GM19099 (cell line): ENCODE results near the gene SPSB4.

Source experiments
- POLR2A ChIP-seq: IDR thresholded peaks from 3 replicates; pipeline ENCODE4 v1.6.1; 2011; ENCODE audit warnings: low read depth; ENCODE audit not compliant: insufficient read length; ENCODE audit errors: extremely low read depth

The SPSB4 gene

GRCh38 chr3:141112686-141113297 is 61.6 kb downstream of the SPSB4 start:
- no peak for TF ChIP-seq POLR2A

DNA sequence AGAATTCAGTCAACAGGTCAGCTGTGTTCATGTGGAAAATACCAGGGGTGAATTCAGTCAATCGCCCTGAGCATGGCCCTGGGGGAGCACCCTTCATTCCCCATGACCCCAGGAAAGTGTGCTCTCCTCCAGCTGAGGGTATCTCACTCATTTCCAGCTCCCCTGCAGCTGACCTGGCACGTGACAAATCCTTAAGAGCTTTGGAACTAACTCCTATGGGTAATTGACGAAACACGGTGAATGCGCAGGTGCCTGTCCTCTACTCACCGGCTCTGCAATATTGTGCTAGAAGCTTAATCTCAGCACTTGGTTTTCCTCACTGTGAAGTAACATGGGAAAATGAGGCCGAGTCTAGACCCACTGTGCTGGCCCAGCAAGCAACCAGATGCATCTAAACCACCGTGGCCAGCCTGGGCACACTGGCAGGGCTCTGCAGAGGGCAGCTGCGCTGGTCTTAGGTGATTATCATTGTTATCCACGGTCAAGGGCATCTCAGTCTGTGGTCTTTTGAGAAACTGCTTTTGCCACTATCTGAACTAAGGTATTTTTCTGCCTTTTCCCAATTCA is 63.1 kb downstream of the SPSB4 start:
- TF ChIP-seq POLR2A, result no peak

- no peak for TF ChIP-seq POLR2A
These were observed 63.8 kb downstream of the SPSB4 start for GRCh38 chr3:141114816-141115460.

DNA sequence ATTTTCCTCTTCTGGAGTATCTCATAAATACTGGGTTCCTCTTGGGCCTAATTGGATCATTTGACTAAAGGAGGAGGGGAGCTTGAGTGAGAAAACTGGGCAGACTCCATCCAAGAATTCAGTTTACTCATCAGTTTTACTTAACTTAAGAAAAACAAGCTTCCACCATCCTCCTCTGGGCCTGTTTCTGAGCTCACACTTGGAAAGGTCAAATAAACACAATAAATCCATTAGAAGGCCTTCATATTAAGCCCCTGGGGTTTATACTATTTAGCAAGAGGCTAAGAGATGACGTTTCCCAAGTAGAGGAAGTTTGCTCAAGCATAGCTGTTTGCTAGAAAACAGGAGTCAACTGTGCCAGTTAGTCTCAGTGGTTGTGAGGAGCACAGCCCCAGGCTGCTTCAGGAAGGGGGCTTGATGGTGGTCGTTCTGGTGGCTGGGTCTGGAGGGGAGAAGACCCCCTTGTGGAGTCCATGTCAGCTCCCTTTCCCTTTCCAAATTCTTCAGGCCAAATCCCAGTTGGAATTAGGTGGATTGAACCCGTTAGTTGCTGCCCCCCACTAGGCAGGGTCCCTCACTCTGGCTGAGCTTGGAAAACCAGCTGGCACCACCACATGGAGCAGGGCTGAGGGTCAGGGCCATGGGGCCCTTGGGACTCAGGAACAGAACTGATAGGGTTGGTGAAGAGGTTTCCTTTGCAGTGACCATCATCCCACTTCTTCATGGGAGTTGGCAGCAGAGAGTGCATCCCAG is 64.8 kb downstream of the SPSB4 start:
- TF ChIP-seq POLR2A, result no peak

DNA sequence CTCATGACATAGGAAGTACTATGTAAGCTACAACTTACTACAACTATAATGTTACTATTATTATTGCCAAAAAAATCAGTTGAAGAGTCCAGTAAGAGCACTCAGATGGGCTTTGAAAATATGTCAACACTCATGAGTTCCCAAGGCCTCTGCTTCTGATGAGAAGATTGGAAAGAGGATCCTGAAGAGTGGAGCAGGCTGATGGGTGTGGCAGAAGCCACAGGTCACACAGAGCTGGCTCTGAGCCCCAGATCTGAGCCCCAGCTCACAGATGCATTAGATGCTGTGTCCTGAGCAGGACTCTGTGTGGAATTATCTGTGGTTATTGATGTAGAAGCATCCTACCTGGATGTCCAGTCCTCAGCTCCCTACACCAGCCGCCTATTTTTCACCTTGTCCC is 65.6 kb downstream of the SPSB4 start:
- no peak for TF ChIP-seq POLR2A

DNA sequence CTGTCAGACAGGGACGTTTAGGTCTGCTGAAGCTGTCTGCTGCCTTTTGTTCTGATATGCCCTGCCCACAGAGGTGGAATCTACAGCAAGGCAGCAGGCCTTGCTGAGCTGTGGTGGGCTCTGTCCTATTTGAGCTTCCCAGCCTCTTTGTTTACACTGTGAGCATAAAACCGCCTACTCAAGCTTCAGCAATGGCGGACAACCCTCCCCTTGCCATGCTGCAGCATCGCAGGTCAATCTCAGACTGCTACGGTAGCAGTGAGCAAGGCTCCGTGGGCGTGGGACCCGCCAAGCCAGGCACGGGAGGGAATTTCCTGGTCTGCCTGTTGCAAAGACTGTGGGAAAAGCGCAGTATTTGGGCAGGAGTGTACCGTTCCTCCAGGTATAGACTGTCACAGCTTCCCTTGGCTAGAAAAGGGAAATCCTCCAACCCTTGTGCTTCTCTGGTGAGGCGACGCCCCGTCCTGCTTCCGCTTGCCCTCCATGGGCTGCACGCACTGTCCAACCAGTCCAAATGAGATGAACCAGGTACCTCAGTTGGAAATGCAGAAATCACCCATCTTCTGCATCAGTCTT is 71.4 kb downstream of the SPSB4 start:
- no peak for TF ChIP-seq POLR2A

- no peak for TF ChIP-seq POLR2A
These were observed 72.7 kb downstream of the SPSB4 start for GRCh38 chr3:141123677-141124410.

GRCh38 chr3:141124715-141125114 is 73.6 kb downstream of the SPSB4 start:
- TF ChIP-seq POLR2A, result no peak

GRCh38 chr3:141125351-141125750 is 74.2 kb downstream of the SPSB4 start:
- TF ChIP-seq POLR2A, result no peak

DNA sequence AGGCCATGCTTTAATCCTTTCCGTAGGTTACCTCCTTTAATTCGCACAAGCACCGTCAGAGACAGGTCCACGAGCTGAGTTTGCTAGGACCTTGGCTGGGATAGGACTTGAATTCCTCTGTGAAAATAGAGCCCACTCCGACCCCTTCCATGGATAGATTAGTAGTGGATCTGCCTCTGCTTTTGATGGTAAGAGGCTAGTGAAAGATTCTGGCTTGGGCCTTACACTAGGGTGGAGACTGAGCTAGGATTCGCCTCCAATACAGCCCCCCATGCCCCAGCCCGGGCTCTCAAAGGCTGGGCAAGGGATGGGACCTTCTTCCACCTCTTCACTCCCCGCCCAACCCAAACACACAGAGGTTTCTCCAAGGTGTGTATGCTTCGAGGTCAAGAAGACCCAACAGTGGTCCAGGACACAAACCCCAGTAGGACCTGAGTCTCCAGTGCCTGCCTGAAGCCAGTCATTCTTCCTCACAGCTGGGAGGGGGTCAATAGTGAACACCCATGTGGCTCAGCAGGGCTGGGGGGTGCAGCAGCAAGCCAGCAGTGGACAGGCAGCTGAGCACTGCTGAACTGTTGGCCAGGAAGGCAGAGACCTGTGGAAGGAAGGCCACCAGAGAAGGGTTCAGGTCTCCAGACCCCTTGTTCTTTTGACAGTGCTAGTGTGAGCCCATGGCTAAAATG is 75.7 kb downstream of the SPSB4 start:
- no peak for TF ChIP-seq POLR2A

DNA sequence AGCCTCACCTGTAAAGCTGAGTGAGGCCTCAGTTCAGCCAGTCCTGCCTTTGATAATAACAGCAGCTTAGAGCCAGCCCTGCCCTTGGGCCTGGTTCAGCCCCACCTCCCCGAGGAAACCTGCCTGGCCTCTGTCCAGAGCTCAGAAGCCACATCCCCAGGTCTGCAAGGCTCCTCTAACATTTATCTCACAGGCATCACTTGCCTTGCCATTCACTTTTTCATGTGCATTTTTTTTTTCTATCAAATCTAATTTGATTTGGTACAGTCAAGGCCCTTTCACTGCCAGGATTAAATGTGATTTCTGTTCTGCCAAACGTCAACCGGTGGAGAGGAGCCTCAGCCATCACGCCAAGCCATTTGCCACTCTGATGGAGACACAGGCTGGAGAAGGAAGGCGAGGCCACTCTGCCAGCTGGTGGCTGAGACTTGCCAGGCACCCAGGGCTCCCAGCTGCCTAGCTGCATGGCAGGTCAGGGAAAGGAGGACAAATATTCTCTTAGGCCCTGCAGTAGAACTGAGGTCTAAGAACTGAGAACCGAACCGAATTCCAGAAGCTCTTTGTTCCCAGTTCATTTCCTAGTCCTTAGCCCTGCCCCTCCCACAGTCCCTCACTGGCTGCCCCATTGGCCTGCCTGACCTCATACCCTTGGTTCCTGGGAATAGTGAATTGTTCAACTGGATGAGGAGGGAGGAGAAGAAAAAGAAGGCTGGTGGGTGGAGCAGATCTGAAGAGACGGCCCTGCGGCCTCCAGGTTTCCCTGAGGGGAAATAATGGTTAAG is 76.4 kb downstream of the SPSB4 start:
- no peak for TF ChIP-seq POLR2A

DNA sequence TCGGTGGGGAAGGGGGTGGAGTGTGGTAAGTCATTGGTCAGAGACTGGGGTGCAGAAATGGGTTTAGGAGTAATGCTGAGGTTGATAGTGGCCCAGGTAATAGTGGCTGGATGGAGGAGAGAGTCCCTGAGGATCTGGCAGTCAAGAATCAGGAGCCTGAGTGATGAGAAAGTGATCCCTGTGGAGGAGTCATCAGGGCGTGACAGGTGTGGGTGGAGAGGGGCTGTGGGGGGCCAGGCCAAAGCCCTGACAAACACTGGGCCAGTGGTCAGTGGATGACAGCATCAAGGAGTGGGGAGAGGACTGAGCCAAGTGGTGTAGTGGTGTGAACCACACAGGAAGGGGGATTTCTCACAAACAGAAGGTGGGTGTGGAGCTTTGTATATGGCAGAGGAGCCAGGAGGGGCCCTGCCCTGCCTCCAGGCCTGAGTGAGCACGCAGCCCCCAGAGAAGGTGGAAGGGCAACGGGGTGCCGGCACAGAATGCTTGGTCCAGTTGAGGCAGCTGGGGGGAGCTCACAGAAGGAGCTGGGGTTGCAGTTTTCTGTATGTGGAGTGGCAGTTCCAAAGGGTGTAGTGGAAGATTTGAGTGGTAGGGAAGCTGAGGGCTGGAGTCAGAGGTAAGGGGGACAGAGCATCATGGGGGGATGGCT is 77.1 kb downstream of the SPSB4 start:
- TF ChIP-seq POLR2A, result no peak

- no peak for TF ChIP-seq POLR2A
These were observed 77.9 kb downstream of the SPSB4 start for GRCh38 chr3:141129049-141129448.
